K562 (cell line): ENCODE data around the gene NUTM1. TPM values are rescaled to one million over a fixed set of nuclear protein-coding genes. Genes with fewer than 3 reads are reported as not detected.

ENCODE experiments used
- ARNT ChIP-seq, 2 experiments: fragments of 450-650 bp; IDR thresholded peaks; 2 replicates each; pipeline ENCODE4 v1.6.1; 2016; ENCODE audit warnings: mild to moderate bottlenecking in 1 of 2
- CAMTA2 ChIP-seq: fragments of 250-450 bp; sonication (Bioruptor Pico); conservative IDR thresholded peaks from 2 replicates; pipeline ENCODE4 v1.5.1; 2022
- CBFA2T2 ChIP-seq: fragments of 450-650 bp; conservative IDR thresholded peaks from 2 replicates; pipeline ENCODE4 v1.6.1; 2017; ENCODE audit warnings: mild to moderate bottlenecking
- CBFA2T3 ChIP-seq: fragments of 450-650 bp; IDR thresholded peaks from 2 replicates; pipeline ENCODE4 v1.6.1; 2017
- DPF2 ChIP-seq: fragments of 450-650 bp; IDR thresholded peaks from 2 replicates; pipeline ENCODE4 v1.6.1; 2016
- ETV1 ChIP-seq: fragments of 450-650 bp; conservative IDR thresholded peaks from 2 replicates; pipeline ENCODE4 v1.6.1; 2016; ENCODE audit warnings: missing genetic modification characterization, control low read depth, low read depth, missing compliant biosample characterization
- HDAC1 ChIP-seq, 2 experiments: fragments of 450-650 bp; IDR thresholded peaks; 2 replicates each; pipeline ENCODE4 v1.6.1; 2016 to 2017; ENCODE audit warnings: inconsistent platforms in 1 of 2, mild to moderate bottlenecking in 1 of 2, moderate library complexity in 1 of 2
- KAT2B ChIP-seq: IDR thresholded peaks from one replicate; pipeline ENCODE4 v1.6.1; 2012; ENCODE audit warnings: low read depth, mild to moderate bottlenecking, control low read depth, inconsistent platforms, low read length, moderate library complexity
- LEF1 ChIP-seq: fragments of 450-650 bp; IDR thresholded peaks from 2 replicates; pipeline ENCODE4 v1.6.1; 2016; ENCODE audit warnings: mild to moderate bottlenecking
- MBD2 ChIP-seq: sonication (generic); IDR thresholded peaks from 2 replicates; pipeline ENCODE4 v1.6.1; 2016; ENCODE audit warnings: low read depth, borderline replicate concordance
- MCM3 ChIP-seq: fragments of 450-650 bp; IDR thresholded peaks from 2 replicates; pipeline ENCODE4 v1.6.1; 2016
- MTA2 ChIP-seq: fragments of 450-650 bp; IDR thresholded peaks from 2 replicates; pipeline ENCODE4 v1.6.1; 2016; ENCODE audit warnings: low read depth
- PML ChIP-seq: IDR thresholded peaks from 2 replicates; pipeline ENCODE4 v1.6.1; 2012; ENCODE audit warnings: low read length, inconsistent platforms
- POLR2AphosphoS5 ChIP-seq: IDR thresholded peaks from 2 replicates; pipeline ENCODE4 v1.6.1; 2011; ENCODE audit warnings: mild to moderate bottlenecking, low read depth, low read length, moderate library complexity; ENCODE audit not compliant: control insufficient read depth, insufficient read depth
- SMARCA4 ChIP-seq: fragments of 450-650 bp; IDR thresholded peaks from 2 replicates; pipeline ENCODE4 v1.6.1; 2016
- SOX6 ChIP-seq: fragments of 450-650 bp; IDR thresholded peaks from 2 replicates; pipeline ENCODE4 v1.6.1; 2014; ENCODE audit warnings: mild to moderate bottlenecking
- ZNF431 ChIP-seq: sonication (generic); formaldehyde crosslinking; IDR thresholded peaks from 2 replicates; pipeline ENCODE4 v1.8.0; 2022; ENCODE audit warnings: mild to moderate bottlenecking, missing genetic modification reagents
- polyA plus RNA-seq, 8 experiments: library from polyadenylated mRNA; depleted of rRNA in 4 of 8; stranded (reverse) in 5 of 8; unstranded in 3 of 8; fragments of >200 nt; fragmentation: Nextera tagmentation in 2 of 8; fragmentation: Illumina TruSeq in 1 of 8; extraction: Ambion mirVana in 2 of 8; extraction: Trizol in 1 of 8; gene quantifications; 2 replicates each; pipeline versions ENCODE4 v1.2.1 to v1.2.3, GENCODE V29; 2011 to 2014; ENCODE audit warnings: inconsistent platforms in 1 of 8, missing spikeins in 1 of 8
- total RNA-seq, 7 experiments: library from RNA; depleted of rRNA in 6 of 7; stranded (reverse); fragments of >200 nt in 6 of 7; fragmentation: Illumina TruSeq in 2 of 7; extraction: Trizol in 2 of 7; gene quantifications; 2 replicates each; pipeline versions ENCODE4 v1.2.1 to v1.2.3, GENCODE V29; 2011 to 2021; ENCODE audit warnings: low replicate concordance in 1 of 7
- TF ChIP-seq, protein P1 (sequence below), 2 experiments: fragments of 450-650 bp; IDR thresholded peaks; 2 replicates each; pipeline ENCODE4 v1.6.1; 2016
- TF ChIP-seq, protein P2 (sequence below): fragments of 450-650 bp; IDR thresholded peaks from 2 replicates; pipeline ENCODE4 v1.6.1; 2016
- TF ChIP-seq, protein P3 (sequence below): fragments of 450-650 bp; IDR thresholded peaks from 2 replicates; pipeline ENCODE4 v1.6.1; 2016; ENCODE audit warnings: low read depth, mild to moderate bottlenecking, moderate library complexity

Gene NUTM1
- total and polyA plus RNA-seq, 9 of the 15 experiments (the other 6 are each of a cell fraction or from before 2014, with no cell fraction given): 0.01 to 0.05 (median 0.04) TPM; not detected in 4

GRCh38 chr15:34331809-34332208 lies 11.3 kb upstream of the NUTM1 start (continued):
- TF ChIP-seq, protein P1, sequence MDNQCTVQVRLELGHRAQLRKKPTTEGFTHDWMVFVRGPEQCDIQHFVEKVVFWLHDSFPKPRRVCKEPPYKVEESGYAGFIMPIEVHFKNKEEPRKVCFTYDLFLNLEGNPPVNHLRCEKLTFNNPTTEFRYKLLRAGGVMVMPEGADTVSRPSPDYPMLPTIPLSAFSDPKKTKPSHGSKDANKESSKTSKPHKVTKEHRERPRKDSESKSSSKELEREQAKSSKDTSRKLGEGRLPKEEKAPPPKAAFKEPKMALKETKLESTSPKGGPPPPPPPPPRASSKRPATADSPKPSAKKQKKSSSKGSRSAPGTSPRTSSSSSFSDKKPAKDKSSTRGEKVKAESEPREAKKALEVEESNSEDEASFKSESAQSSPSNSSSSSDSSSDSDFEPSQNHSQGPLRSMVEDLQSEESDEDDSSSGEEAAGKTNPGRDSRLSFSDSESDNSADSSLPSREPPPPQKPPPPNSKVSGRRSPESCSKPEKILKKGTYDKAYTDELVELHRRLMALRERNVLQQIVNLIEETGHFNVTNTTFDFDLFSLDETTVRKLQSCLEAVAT (IDR thresholded peaks at IDR 0.05): peak in 1 of 2 experiments; percentile 86; a peak in 2 of 4 replicates
- no peak for TF ChIP-seq ETV1
- TF ChIP-seq POLR2AphosphoS5: 0 out of 2 replicates have a peak, but pooled peaks have one; percentile 23
- no peak for TF ChIP-seq CAMTA2 (CRISPR knock-in tag)
- TF ChIP-seq HDAC1 (IDR thresholded peaks at IDR 0.05): 0 out of 4 replicates have a peak, but pooled peaks of 1 of the 2 experiments have one; percentile 33
- TF ChIP-seq SOX6: peak; percentile 95
- peak; percentile 86 for TF ChIP-seq SMARCA4
- TF ChIP-seq PML: peak; percentile 44; the same call in 1 of the 2 replicates
- no peak for TF ChIP-seq ZNF431
- no peak for TF ChIP-seq KAT2B
- peak; percentile 83 for TF ChIP-seq CBFA2T3
- peak; percentile 89 for TF ChIP-seq DPF2
- TF ChIP-seq MTA2: peak; percentile 58; the same call in 1 of the 2 replicates
- TF ChIP-seq, protein P2, sequence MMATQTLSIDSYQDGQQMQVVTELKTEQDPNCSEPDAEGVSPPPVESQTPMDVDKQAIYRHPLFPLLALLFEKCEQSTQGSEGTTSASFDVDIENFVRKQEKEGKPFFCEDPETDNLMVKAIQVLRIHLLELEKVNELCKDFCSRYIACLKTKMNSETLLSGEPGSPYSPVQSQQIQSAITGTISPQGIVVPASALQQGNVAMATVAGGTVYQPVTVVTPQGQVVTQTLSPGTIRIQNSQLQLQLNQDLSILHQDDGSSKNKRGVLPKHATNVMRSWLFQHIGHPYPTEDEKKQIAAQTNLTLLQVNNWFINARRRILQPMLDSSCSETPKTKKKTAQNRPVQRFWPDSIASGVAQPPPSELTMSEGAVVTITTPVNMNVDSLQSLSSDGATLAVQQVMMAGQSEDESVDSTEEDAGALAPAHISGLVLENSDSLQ: no peak; the same call in 1 of the 2 replicates
- 0 out of 2 replicates have a peak, but pooled peaks have one; percentile 17 for TF ChIP-seq MBD2
- TF ChIP-seq, protein P3, sequence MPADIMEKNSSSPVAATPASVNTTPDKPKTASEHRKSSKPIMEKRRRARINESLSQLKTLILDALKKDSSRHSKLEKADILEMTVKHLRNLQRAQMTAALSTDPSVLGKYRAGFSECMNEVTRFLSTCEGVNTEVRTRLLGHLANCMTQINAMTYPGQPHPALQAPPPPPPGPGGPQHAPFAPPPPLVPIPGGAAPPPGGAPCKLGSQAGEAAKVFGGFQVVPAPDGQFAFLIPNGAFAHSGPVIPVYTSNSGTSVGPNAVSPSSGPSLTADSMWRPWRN: peak; percentile 56; the same call in 1 of the 2 replicates
- TF ChIP-seq MCM3: no peak
- TF ChIP-seq LEF1: peak; percentile 84
- peak; percentile 57 for TF ChIP-seq CBFA2T2
- peak in 1 of 2 experiments; percentile 71; a peak in 1 of 4 replicates for TF ChIP-seq ARNT (IDR thresholded peaks at IDR 0.05)
- TF ChIP-seq, all 486 proteins: peak for 36
